Fibroblast of lung (primary cell): ENCODE data around the gene CDH1.

Experiments used
- CTCF ChIP-seq, 2 donors: IDR thresholded peaks in 1 of 2; conservative IDR thresholded peaks in 1 of 2; 1 replicate in 1 of 2; 2 replicates in 1 of 2; pipeline ENCODE4 v1.5.1; 2011 to 2012; ENCODE audit warnings: low read length in 2 of 2, control low read depth in 1 of 2, inconsistent platforms in 1 of 2, low read depth in 1 of 2, mild to moderate bottlenecking in 1 of 2
- EZH2 ChIP-seq: IDR thresholded peaks from 2 replicates; pipeline ENCODE4 v1.5.1; 2012; ENCODE audit warnings: low read length, control low read depth, mild to moderate bottlenecking; ENCODE audit errors: missing control alignments

GRCh38 chr16:68839831-68840230 lies 102.7 kb downstream of the CDH1 start:
- TF ChIP-seq EZH2 (no peak), CTCF (conservative IDR thresholded peaks at IDR 0.05 in 1 of 2, IDR thresholded peaks at IDR 0.05 in 1 of 2; ENCODE audit: low read depth in 1 of 2, low read length in 2 of 2) (no peak)
